K562 (cell line): Measurements from ENCODE around the gene MAP3K7CL. TPM values are rescaled to one million over a fixed set of nuclear protein-coding genes. Genes with fewer than 3 reads are reported as not detected.

Experiments
- ATAC-seq: fragments of 200-7000 bp; cut with Tn5 transposase; 3 replicates; pipeline ENCODE4 v1.9.1; 2020; ENCODE audit warnings: moderate library complexity
- BruUV-seq: library from RNA; stranded (reverse); fragments of 400-500 nt; replicated peaks from 2 replicates; lab custom pipeline; 2021; lab: Mats Ljungman, UMichigan
- CTCF ChIA-PET: fragments of 300-600 bp; formaldehyde crosslinking; extraction: SDS; loops from one replicate; lab custom pipeline; 2021; ENCODE audit warnings: low intra/inter-chr PET ratio; lab: Yijun Ruan, JAX
- POLR2A ChIA-PET: fragments of 300-600, 350-650 bp; sonication (Branson Sonifier 250); formaldehyde crosslinking; extraction: SDS; loops from one replicate; lab custom pipeline; 2021; ENCODE audit warnings: antibody characterized with exemption, inconsistent platforms; lab: Yijun Ruan, JAX
- DNase-seq, 4 experiments: peaks; one replicate each; pipeline versions ENCODE4 v3.0.0 to v3.0.0-alpha.2; 2011 to 2018; ENCODE audit warnings: low spot score in 3 of 4, mixed read lengths in 3 of 4; ENCODE audit errors: extremely low read depth in 1 of 4
- FAIRE-seq: peaks from 2 replicates; lab custom pipeline; 2011; peaks lifted over from hg19 to GRCh38; lab: Jason Lieb, UNC
- H2AFZ ChIP-seq: 2 replicates; pipeline ENCODE4 v1.6.0; 2011; ENCODE audit warnings: low read depth, low read length, control low read depth, inconsistent platforms
- H3K27ac ChIP-seq: fragments of 200-600 bp; 3 replicates; pipeline ENCODE4 v1.8.0; 2011; ENCODE audit warnings: low read depth, mild to moderate bottlenecking, control low read depth, inconsistent platforms, low read length, moderate library complexity, mixed read lengths; ENCODE audit errors: extremely low read depth
- H3K27me3 ChIP-seq, 2 experiments: fragments of 300-600 bp in 1 of 2; 2 replicates in 1 of 2; 3 replicates in 1 of 2; pipeline versions ENCODE4 v1.6.0 to v1.8.0; 2011; ENCODE audit warnings: inconsistent platforms in 2 of 2, low read length in 2 of 2, mild to moderate bottlenecking in 1 of 2, mixed read lengths in 1 of 2, moderate library complexity in 1 of 2; ENCODE audit not compliant: control insufficient read depth in 2 of 2, insufficient read depth in 2 of 2
- H3K36me3 ChIP-seq: fragments of 300-600 bp; 3 replicates; pipeline ENCODE4 v1.8.0; 2011; ENCODE audit warnings: mild to moderate bottlenecking, low read length, inconsistent platforms; ENCODE audit not compliant: control insufficient read depth, insufficient read depth
- H3K4me1 ChIP-seq, 2 experiments: fragments of 200-600 bp in 1 of 2; replicated peaks in 1 of 2; 2 replicates in 1 of 2; 3 replicates in 1 of 2; pipeline versions ENCODE4 v1.5.1 to v1.8.0; 2011; ENCODE audit warnings: inconsistent platforms in 2 of 2, low read length in 2 of 2, mild to moderate bottlenecking in 1 of 2, mixed read lengths in 1 of 2, moderate library complexity in 1 of 2; ENCODE audit not compliant: control insufficient read depth in 2 of 2, insufficient read depth in 2 of 2
- H3K4me2 ChIP-seq: 2 replicates; pipeline ENCODE4 v1.6.1; 2011; ENCODE audit warnings: low read length, control low read depth, inconsistent platforms, mixed read lengths; ENCODE audit not compliant: insufficient read depth
- H3K4me3 ChIP-seq: fragments of 200-600 bp; sonication (generic), shearing (Covaris generic); 2 replicates; pipeline ENCODE4 v1.5.1; 2016; ENCODE audit warnings: control low read depth, inconsistent platforms
- H3K79me2 ChIP-seq: fragments of 200-600 bp; 3 replicates; pipeline ENCODE4 v1.8.0; 2011; ENCODE audit warnings: low read length, inconsistent platforms; ENCODE audit not compliant: control insufficient read depth, insufficient read depth
- H3K9ac ChIP-seq, 2 experiments: 2 replicates each; pipeline versions ENCODE4 v1.6.0 to v1.6.1; 2011; ENCODE audit warnings: low read depth in 2 of 2, low read length in 2 of 2, control low read depth in 1 of 2, inconsistent platforms in 1 of 2, mild to moderate bottlenecking in 1 of 2, mixed read lengths in 1 of 2; ENCODE audit not compliant: insufficient read depth in 1 of 2
- H3K9me1 ChIP-seq: one replicate; pipeline ENCODE4 v1.6.0; 2011; ENCODE audit warnings: inconsistent platforms, mild to moderate bottlenecking, low read length, moderate library complexity; ENCODE audit not compliant: control insufficient read depth, insufficient read depth
- H3K9me3 ChIP-seq: replicated peaks from 2 replicates; pipeline ENCODE4 v1.5.1; 2011; ENCODE audit warnings: low read depth, low read length, inconsistent platforms; ENCODE audit not compliant: control insufficient read depth, insufficient read depth
- H4K20me1 ChIP-seq: replicated peaks from 2 replicates; pipeline ENCODE4 v1.6.1; 2011; ENCODE audit warnings: low read length, inconsistent platforms, mixed read lengths; ENCODE audit not compliant: control insufficient read depth, insufficient read depth
- ARID1B ChIP-seq: fragments of 450-650 bp; IDR thresholded peaks from 2 replicates; pipeline ENCODE4 v1.6.1; 2016; ENCODE audit warnings: antibody characterized with exemption, mild to moderate bottlenecking, inconsistent platforms
- ARNT ChIP-seq, 2 experiments: fragments of 450-650 bp; IDR thresholded peaks; 2 replicates each; pipeline ENCODE4 v1.6.1; 2016; ENCODE audit warnings: mild to moderate bottlenecking in 1 of 2
- BMI1 ChIP-seq: fragments of 150-350 bp; IDR thresholded peaks from 2 replicates; pipeline ENCODE4 v1.6.1; 2014; ENCODE audit warnings: low read length
- CCNT2 ChIP-seq: IDR thresholded peaks from 2 replicates; pipeline ENCODE4 v1.6.1; 2011; ENCODE audit warnings: borderline replicate concordance, low read depth, mild to moderate bottlenecking, moderate library complexity, mixed read lengths, low read length; ENCODE audit not compliant: insufficient read length; ENCODE audit errors: extremely low read depth
- NR2C2 ChIP-seq, 2 experiments: fragments of 200-800 bp in 1 of 2; sonication (Bioruptor generic) in 1 of 2; sonication (generic) in 1 of 2; formaldehyde crosslinking in 1 of 2; IDR thresholded peaks; 2 replicates each; pipeline versions ENCODE4 v1.6.1 to v1.8.0; 2016 to 2022; ENCODE audit warnings: mild to moderate bottlenecking in 1 of 2, missing compliant biosample characterization in 1 of 2, missing genetic modification characterization in 1 of 2, missing genetic modification reagents in 1 of 2
- PCBP1 ChIP-seq: fragments of 200-400 bp; formaldehyde crosslinking; IDR thresholded peaks from 2 replicates; pipeline ENCODE4 v1.6.1; 2018; ENCODE audit warnings: mild to moderate bottlenecking, low read depth, low read length; ENCODE audit not compliant: poor library complexity, severe bottlenecking
- RCOR1 ChIP-seq, 2 experiments: IDR thresholded peaks; 2 replicates each; pipeline ENCODE4 v1.6.1; 2012; ENCODE audit warnings: low read depth in 2 of 2, low read length in 2 of 2, borderline replicate concordance in 1 of 2, improper control_type of control experiment in 1 of 2
- TFAM ChIP-seq: fragments of 250-450 bp; sonication (Bioruptor Pico); conservative IDR thresholded peaks from 2 replicates; pipeline ENCODE4 v1.5.0; 2021; ENCODE audit warnings: mild to moderate bottlenecking, moderate library complexity
- ZNF175 ChIP-seq: fragments of 200-800 bp; sonication (Bioruptor generic); IDR thresholded peaks from 2 replicates; pipeline ENCODE4 v1.6.1; 2016; ENCODE audit warnings: low read depth, mild to moderate bottlenecking, missing genetic modification characterization, missing compliant biosample characterization
- ZNF239 ChIP-seq: fragments of 250-450 bp; sonication (Bioruptor Pico); IDR thresholded peaks from 2 replicates; pipeline ENCODE4 v1.4.0; 2020; ENCODE audit warnings: mild to moderate bottlenecking
- WGBS: fragments of 100-300 bp; shearing (Covaris generic); methylation state at CpG from one replicate; pipeline ENCODE4 v1.1.6; 2016; ENCODE audit warnings: low coverage, mixed read lengths; ENCODE audit not compliant: insufficient coverage; ENCODE audit errors: missing lambda C conversion rate; 5-methylcytosine and 5-hydroxymethylcytosine counted together
- in situ Hi-C: fragments of 300-500 bp; cut with MboI; formaldehyde crosslinking; loops from 4 replicates; pipeline ENCODE4 v1.15.0; 2018; ENCODE audit warnings: inconsistent platforms, mixed read lengths
- intact Hi-C: fragments of 100-400 bp; cut with micrococcal nuclease; formaldehyde crosslinking; loops from 2 replicates; pipeline ENCODE4 v1.14.2; 2022
- polyA plus RNA-seq, 8 experiments: library from polyadenylated mRNA; depleted of rRNA in 4 of 8; stranded (reverse) in 5 of 8; unstranded in 3 of 8; fragments of >200 nt; fragmentation: Nextera tagmentation in 2 of 8; fragmentation: Illumina TruSeq in 1 of 8; extraction: Ambion mirVana in 2 of 8; extraction: Trizol in 1 of 8; gene quantifications; 2 replicates each; pipeline versions ENCODE4 v1.2.1 to v1.2.3, GENCODE V29; 2011 to 2014; ENCODE audit warnings: inconsistent platforms in 1 of 8, missing spikeins in 1 of 8
- total RNA-seq, 7 experiments: library from RNA; depleted of rRNA in 6 of 7; stranded (reverse); fragments of >200 nt in 6 of 7; fragmentation: Illumina TruSeq in 2 of 7; extraction: Trizol in 2 of 7; gene quantifications; 2 replicates each; pipeline versions ENCODE4 v1.2.1 to v1.2.3, GENCODE V29; 2011 to 2021; ENCODE audit warnings: low replicate concordance in 1 of 7
- TF ChIP-seq, protein P1 (sequence below): fragments of 450-650 bp; IDR thresholded peaks from 2 replicates; pipeline ENCODE4 v1.6.1; 2018; ENCODE audit warnings: mild to moderate bottlenecking, low read depth; ENCODE audit not compliant: partially characterized antibody
- TF ChIP-seq, protein P2 (sequence below): sonication (generic); formaldehyde crosslinking; IDR thresholded peaks from 2 replicates; pipeline ENCODE4 v1.4.0; 2020; ENCODE audit warnings: mild to moderate bottlenecking, missing genetic modification reagents
- TF ChIP-seq, protein P3 (sequence below): fragments of 200-400 bp; formaldehyde crosslinking; IDR thresholded peaks from 2 replicates; pipeline ENCODE4 v1.6.1; 2017; ENCODE audit warnings: mild to moderate bottlenecking, low read depth, low read length, moderate library complexity
- TF ChIP-seq, protein P4 (sequence below): sonication (generic); formaldehyde crosslinking; IDR thresholded peaks from 2 replicates; pipeline ENCODE4 v1.8.1; 2023; ENCODE audit warnings: mild to moderate bottlenecking, missing genetic modification reagents

MAP3K7CL gene
- total and polyA plus RNA-seq, 9 of the 15 experiments (the other 6 are each of a cell fraction or from before 2014, with no cell fraction given): 0.13 to 0.15 (median 0.14) TPM; not detected in 6

DNA sequence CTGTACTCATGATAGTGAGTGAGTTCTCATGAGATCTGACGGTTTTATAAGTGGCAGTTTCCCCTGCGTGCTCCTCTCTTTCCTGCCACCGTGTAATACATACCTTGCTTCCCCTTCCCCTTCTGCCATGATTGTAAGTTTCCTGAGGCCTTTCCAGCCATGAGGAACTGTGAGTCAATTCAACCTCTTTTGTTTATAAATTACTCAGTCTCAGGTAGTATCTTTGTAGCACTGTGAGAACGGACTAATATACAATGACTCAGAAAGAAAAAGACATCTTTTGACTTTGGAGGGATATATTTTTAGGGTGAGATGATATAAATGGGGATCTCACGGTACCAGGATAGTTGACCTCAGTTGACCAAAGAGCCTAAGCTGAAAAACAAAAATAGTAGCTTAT is 93.6 kb downstream of the MAP3K7CL start:
- H3K4me1 ChIP-seq: peaks cover 0 to 4% of the 10 kb centered on the region in 2 experiments; a peak in 1 of 5 replicates
- no peaks in the 10 kb centered on the region for H3K36me3 ChIP-seq
- H3K79me2 ChIP-seq: no peaks in the 10 kb centered on the region
- H4K20me1 ChIP-seq: no peaks in the 10 kb centered on the region
- H3K9ac ChIP-seq: no peak overlapping the region
- DNase-seq (no peak), FAIRE-seq (no peak), ATAC-seq (no peak)
- H3K4me3 ChIP-seq: no peak overlapping the region
- H3K27me3 ChIP-seq: no peaks in the 10 kb centered on the region
- no peak overlapping the region for H3K27ac ChIP-seq
- H3K9me1 ChIP-seq: no peaks in the 10 kb centered on the region
- POLR2A ChIA-PET: interaction anchor here (0.6 kb wide), 1 partner anchor 108 kb away, joined by 4 read pairs; no protein-coding TSS in a partner anchor
- CTCF ChIA-PET: no interaction called here
- H3K9me3 ChIP-seq: no peaks in the 10 kb centered on the region
- intact Hi-C loops (no loop called here), in situ Hi-C loops (no loop called here)
- no TSS peak for BruUV-seq
- no peak overlapping the region for H3K4me2 ChIP-seq
- 3% methylated on average over 5 of the region's 5 CpGs for WGBS
- H2AFZ ChIP-seq: no peak overlapping the region
- no peak for TF ChIP-seq ARNT (IDR thresholded peaks at IDR 0.05)
- no peak for TF ChIP-seq ZNF175
- TF ChIP-seq, protein P1, sequence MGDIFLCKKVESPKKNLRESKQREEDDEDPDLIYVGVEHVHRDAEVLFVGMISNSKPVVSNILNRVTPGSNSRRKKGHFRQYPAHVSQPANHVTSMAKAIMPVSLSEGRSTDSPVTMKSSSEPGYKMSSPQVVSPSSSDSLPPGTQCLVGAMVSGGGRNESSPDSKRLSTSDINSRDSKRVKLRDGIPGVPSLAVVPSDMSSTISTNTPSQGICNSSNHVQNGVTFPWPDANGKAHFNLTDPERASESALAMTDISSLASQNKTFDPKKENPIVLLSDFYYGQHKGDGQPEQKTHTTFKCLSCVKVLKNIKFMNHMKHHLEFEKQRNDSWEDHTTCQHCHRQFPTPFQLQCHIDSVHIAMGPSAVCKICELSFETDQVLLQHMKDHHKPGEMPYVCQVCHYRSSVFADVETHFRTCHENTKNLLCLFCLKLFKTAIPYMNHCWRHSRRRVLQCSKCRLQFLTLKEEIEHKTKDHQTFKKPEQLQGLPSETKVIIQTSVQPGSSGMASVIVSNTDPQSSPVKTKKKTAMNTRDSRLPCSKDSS: no peak
- TF ChIP-seq, protein P2, sequence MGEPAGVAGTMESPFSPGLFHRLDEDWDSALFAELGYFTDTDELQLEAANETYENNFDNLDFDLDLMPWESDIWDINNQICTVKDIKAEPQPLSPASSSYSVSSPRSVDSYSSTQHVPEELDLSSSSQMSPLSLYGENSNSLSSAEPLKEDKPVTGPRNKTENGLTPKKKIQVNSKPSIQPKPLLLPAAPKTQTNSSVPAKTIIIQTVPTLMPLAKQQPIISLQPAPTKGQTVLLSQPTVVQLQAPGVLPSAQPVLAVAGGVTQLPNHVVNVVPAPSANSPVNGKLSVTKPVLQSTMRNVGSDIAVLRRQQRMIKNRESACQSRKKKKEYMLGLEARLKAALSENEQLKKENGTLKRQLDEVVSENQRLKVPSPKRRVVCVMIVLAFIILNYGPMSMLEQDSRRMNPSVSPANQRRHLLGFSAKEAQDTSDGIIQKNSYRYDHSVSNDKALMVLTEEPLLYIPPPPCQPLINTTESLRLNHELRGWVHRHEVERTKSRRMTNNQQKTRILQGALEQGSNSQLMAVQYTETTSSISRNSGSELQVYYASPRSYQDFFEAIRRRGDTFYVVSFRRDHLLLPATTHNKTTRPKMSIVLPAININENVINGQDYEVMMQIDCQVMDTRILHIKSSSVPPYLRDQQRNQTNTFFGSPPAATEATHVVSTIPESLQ: no peak
- no peak for TF ChIP-seq TFAM
- no peak for TF ChIP-seq BMI1
- TF ChIP-seq, protein P3, sequence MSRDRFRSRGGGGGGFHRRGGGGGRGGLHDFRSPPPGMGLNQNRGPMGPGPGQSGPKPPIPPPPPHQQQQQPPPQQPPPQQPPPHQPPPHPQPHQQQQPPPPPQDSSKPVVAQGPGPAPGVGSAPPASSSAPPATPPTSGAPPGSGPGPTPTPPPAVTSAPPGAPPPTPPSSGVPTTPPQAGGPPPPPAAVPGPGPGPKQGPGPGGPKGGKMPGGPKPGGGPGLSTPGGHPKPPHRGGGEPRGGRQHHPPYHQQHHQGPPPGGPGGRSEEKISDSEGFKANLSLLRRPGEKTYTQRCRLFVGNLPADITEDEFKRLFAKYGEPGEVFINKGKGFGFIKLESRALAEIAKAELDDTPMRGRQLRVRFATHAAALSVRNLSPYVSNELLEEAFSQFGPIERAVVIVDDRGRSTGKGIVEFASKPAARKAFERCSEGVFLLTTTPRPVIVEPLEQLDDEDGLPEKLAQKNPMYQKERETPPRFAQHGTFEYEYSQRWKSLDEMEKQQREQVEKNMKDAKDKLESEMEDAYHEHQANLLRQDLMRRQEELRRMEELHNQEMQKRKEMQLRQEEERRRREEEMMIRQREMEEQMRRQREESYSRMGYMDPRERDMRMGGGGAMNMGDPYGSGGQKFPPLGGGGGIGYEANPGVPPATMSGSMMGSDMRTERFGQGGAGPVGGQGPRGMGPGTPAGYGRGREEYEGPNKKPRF: no peak
- no peak for TF ChIP-seq ARID1B
- TF ChIP-seq CCNT2: no peak
- TF ChIP-seq PCBP1: no peak
- no peak for TF ChIP-seq NR2C2 (CRISPR knock-in tag; IDR thresholded peaks at IDR 0.05)
- TF ChIP-seq NR2C2 (tag; IDR thresholded peaks at IDR 0.05): no peak
- TF ChIP-seq, protein P4, sequence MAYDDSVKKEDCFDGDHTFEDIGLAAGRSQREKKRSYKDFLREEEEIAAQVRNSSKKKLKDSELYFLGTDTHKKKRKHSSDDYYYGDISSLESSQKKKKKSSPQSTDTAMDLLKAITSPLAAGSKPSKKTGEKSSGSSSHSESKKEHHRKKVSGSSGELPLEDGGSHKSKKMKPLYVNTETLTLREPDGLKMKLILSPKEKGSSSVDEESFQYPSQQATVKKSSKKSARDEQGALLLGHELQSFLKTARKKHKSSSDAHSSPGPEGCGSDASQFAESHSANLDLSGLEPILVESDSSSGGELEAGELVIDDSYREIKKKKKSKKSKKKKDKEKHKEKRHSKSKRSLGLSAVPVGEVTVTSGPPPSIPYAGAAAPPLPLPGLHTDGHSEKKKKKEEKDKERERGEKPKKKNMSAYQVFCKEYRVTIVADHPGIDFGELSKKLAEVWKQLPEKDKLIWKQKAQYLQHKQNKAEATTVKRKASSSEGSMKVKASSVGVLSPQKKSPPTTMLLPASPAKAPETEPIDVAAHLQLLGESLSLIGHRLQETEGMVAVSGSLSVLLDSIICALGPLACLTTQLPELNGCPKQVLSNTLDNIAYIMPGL: no peak
- TF ChIP-seq RCOR1 (IDR thresholded peaks at IDR 0.05; ENCODE audit: borderline replicate concordance in 1 of 2, low read depth in 2 of 2, low read length in 2 of 2): no peak
- no peak for TF ChIP-seq ZNF239 (CRISPR knock-in tag)
